DOHH2 (cell line): Measurements from ENCODE around the gene ANKS1B.

ENCODE experiments used
- EZH2phosphoT487 ChIP-seq: fragments of 200-600 bp; sonication (generic); IDR thresholded peaks from 2 replicates; pipeline ENCODE4 v1.6.1; 2017; ENCODE audit warnings: borderline replicate concordance, mild to moderate bottlenecking, antibody characterized with exemption, low read length, moderate library complexity, mixed read lengths
- TF ChIP-seq, protein P1 (sequence below): fragments of 200-600 bp; sonication (generic); IDR thresholded peaks from one replicate; pipeline ENCODE4 v1.5.1; 2014; ENCODE audit warnings: antibody characterized with exemption, mild to moderate bottlenecking, low read depth, low read length; ENCODE audit not compliant: poor library complexity, severe bottlenecking

DNA sequence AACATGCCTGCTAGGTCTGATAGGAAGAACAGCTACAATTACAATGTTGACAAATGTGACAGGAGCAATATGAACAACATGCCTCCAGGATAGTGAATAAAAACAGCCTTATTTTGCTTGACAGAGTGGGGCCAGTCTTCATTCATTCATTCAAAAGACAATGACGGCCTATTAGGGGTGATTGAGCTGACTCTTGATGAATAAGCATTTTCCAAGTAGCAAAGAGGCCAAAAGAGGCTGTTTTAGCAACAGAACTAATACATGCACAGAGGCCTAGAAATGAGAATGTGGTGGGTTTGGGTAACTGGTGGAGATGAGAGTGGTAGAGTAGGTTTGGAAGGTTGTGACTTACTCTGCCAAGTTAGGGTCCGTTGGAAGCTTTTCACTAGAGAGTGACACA lies 1201.3 kb downstream of the ANKS1B start:
- TF ChIP-seq, protein P1, sequence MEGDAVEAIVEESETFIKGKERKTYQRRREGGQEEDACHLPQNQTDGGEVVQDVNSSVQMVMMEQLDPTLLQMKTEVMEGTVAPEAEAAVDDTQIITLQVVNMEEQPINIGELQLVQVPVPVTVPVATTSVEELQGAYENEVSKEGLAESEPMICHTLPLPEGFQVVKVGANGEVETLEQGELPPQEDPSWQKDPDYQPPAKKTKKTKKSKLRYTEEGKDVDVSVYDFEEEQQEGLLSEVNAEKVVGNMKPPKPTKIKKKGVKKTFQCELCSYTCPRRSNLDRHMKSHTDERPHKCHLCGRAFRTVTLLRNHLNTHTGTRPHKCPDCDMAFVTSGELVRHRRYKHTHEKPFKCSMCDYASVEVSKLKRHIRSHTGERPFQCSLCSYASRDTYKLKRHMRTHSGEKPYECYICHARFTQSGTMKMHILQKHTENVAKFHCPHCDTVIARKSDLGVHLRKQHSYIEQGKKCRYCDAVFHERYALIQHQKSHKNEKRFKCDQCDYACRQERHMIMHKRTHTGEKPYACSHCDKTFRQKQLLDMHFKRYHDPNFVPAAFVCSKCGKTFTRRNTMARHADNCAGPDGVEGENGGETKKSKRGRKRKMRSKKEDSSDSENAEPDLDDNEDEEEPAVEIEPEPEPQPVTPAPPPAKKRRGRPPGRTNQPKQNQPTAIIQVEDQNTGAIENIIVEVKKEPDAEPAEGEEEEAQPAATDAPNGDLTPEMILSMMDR, result no peak
- no peak for TF ChIP-seq EZH2phosphoT487
